ENCODE results near the gene LRIT2. TPM values are rescaled to one million over a fixed set of nuclear protein-coding genes. Genes with fewer than 3 reads are reported as not detected.

The LRIT2 gene
- total RNA-seq, 2 donors from 2014 or later = not detected

GRCh38 chr10:84204610-84205009 is 20.7 kb downstream of the LRIT2 start:
- no peaks in the 10 kb centered on the region for H3K27me3 ChIP-seq (replicated peaks; ENCODE audit: insufficient read depth)
- H3K4me1 ChIP-seq (replicated peaks) = no peaks in the 10 kb centered on the region
- H3K36me3 ChIP-seq = no peaks in the 10 kb centered on the region
- DNase-seq (ENCODE audit: low spot score) = no peak
- intact Hi-C loops (cut with DNase I) = no loop called here
- H3K27ac ChIP-seq = no peak overlapping the region
- H3K9me3 ChIP-seq = no peaks in the 10 kb centered on the region
- 94% methylated on average over 4 of the region's 4 CpGs for WGBS
- no peak for TF ChIP-seq POLR2A (IDR thresholded peaks at IDR 0.05)
- no peak overlapping the region for H3K4me3 ChIP-seq

DNA sequence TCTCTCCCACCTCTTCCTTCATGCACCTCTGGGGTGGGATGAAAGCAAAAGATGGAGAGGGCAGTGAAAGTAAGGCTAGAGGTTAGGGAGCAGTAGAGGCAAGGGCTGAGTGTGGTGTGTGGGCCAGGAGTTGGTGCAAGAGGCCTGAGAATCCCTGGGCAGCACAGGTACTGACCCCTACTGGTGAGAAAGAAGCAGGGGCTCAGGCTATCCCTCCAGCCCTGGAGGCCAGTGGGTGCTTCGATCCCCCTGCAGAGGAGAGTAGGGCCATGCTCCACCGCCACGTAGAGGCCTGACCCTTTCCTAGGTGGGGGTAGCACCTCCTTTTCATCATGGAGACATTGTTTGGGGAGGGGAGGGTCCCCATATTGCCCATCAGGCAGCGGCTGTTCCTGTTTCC is 21.2 kb downstream of the LRIT2 start:
- no peak for DNase-seq (ENCODE audit: low spot score)
- H3K4me1 ChIP-seq (replicated peaks) = no peaks in the 10 kb centered on the region
- H3K27ac ChIP-seq = no peak overlapping the region
- 88% methylated on average over 4 of the region's 4 CpGs for WGBS
- intact Hi-C loops (cut with DNase I) = no loop called here
- no peaks in the 10 kb centered on the region for H3K36me3 ChIP-seq
- H3K4me3 ChIP-seq = no peak overlapping the region
- H3K27me3 ChIP-seq (replicated peaks; ENCODE audit: insufficient read depth) = no peaks in the 10 kb centered on the region
- no peaks in the 10 kb centered on the region for H3K9me3 ChIP-seq
- TF ChIP-seq CTCF (IDR thresholded peaks at IDR 0.05) (peak in 1 of 4 experiments; percentile 32), POLR2AphosphoS5 (IDR thresholded peaks at IDR 0.05) (no peak), POLR2A (IDR thresholded peaks at IDR 0.05) (no peak)

GRCh38 chr10:84202349-84202748 is 23.0 kb downstream of the LRIT2 start:
- H3K4me3 ChIP-seq = no peak overlapping the region
- TF ChIP-seq CTCF (IDR thresholded peaks at IDR 0.05) (no peak), POLR2AphosphoS5 (IDR thresholded peaks at IDR 0.05) (no peak), POLR2A (IDR thresholded peaks at IDR 0.05) (no peak)
- H3K27ac ChIP-seq = no peak overlapping the region
- DNase-seq (ENCODE audit: low spot score) = no peak
- 89% methylated on average over 5 of the region's 5 CpGs for WGBS
- H3K9me3 ChIP-seq = no peaks in the 10 kb centered on the region
- H3K36me3 ChIP-seq = no peaks in the 10 kb centered on the region
- H3K4me1 ChIP-seq (replicated peaks) = no peaks in the 10 kb centered on the region
- intact Hi-C loops (cut with DNase I) = no loop called here
- H3K27me3 ChIP-seq (replicated peaks; ENCODE audit: insufficient read depth) = no peaks in the 10 kb centered on the region

DNA sequence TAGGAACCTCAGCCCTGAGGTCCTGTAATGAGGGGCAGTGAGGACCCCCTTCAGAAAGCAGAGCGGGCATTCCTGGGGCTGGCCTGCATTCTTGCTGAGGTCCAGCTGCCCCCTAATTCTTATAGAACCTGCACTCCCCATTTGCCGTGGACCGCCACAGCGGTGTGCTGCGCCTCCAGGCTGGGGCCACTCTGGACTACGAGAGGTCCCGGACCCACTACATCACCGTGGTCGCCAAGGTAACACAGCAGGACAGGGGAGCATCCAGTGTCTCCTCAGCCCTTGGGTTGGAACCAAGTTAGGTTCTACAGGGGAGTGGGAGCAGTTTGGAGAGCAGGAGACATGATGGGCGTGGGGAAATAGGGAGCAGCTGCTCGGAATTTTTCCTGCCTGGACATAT is 23.7 kb downstream of the LRIT2 start:
- Histone ChIP-seq H3K4me3 (no peak overlapping the region), H3K27ac (no peak overlapping the region), H3K36me3 (no peaks in the 10 kb centered on the region), H3K4me1 (replicated peaks) (no peaks in the 10 kb centered on the region), H3K27me3 (replicated peaks; ENCODE audit: insufficient read depth) (no peaks in the 10 kb centered on the region), H3K9me3 (no peaks in the 10 kb centered on the region)
- intact Hi-C loops (cut with DNase I) = no loop called here
- no peak for DNase-seq (ENCODE audit: low spot score)
- 90% methylated on average over 11 of the region's 11 CpGs for WGBS
- TF ChIP-seq POLR2AphosphoS5 (IDR thresholded peaks at IDR 0.05) (no peak), POLR2A (IDR thresholded peaks at IDR 0.05) (no peak)

GRCh38 chr10:84201244-84201606 is 24.1 kb downstream of the LRIT2 start:
- intact Hi-C loops (cut with DNase I) = no loop called here
- Histone ChIP-seq H3K9me3 (no peaks in the 10 kb centered on the region), H3K27ac (no peak overlapping the region), H3K4me1 (replicated peaks) (no peaks in the 10 kb centered on the region), H3K27me3 (replicated peaks; ENCODE audit: insufficient read depth) (no peaks in the 10 kb centered on the region), H3K4me3 (no peak overlapping the region), H3K36me3 (no peaks in the 10 kb centered on the region)
- TF ChIP-seq POLR2AphosphoS5 (IDR thresholded peaks at IDR 0.05) (no peak), CTCF (IDR thresholded peaks at IDR 0.05) (no peak), POLR2A (IDR thresholded peaks at IDR 0.05) (no peak)
- DNase-seq (ENCODE audit: low spot score) = no peak
- 59% methylated on average over 6 of the region's 6 CpGs for WGBS

- intact Hi-C loops (cut with DNase I) = no loop called here
- no peaks in the 10 kb centered on the region for H3K27me3 ChIP-seq (replicated peaks; ENCODE audit: insufficient read depth)
- WGBS = 84% methylated on average over 11 of the region's 11 CpGs
- no peak for TF ChIP-seq POLR2A (IDR thresholded peaks at IDR 0.05)
- TF ChIP-seq CTCF (IDR thresholded peaks at IDR 0.05) = no peak
- TF ChIP-seq POLR2AphosphoS5 (IDR thresholded peaks at IDR 0.05) = no peak
- H3K9me3 ChIP-seq = no peaks in the 10 kb centered on the region
- H3K27ac ChIP-seq = no peak overlapping the region
- H3K4me1 ChIP-seq (replicated peaks) = no peaks in the 10 kb centered on the region
- no peak for DNase-seq (ENCODE audit: low spot score)
- H3K36me3 ChIP-seq = no peaks in the 10 kb centered on the region
- H3K4me3 ChIP-seq = no peak overlapping the region
Observed at GRCh38 chr10:84200537-84201243, 24.7 kb downstream of the LRIT2 start.

Measured in prostate gland (tissue), 2 donors.